Measurements from ENCODE around the gene PPEF1.
"Not testable (repeated sequence)": the region's sequence is repeated elsewhere in the genome, so short reads cannot be mapped to it uniquely, and the experiment has no call there.

The PPEF1 gene

DNA sequence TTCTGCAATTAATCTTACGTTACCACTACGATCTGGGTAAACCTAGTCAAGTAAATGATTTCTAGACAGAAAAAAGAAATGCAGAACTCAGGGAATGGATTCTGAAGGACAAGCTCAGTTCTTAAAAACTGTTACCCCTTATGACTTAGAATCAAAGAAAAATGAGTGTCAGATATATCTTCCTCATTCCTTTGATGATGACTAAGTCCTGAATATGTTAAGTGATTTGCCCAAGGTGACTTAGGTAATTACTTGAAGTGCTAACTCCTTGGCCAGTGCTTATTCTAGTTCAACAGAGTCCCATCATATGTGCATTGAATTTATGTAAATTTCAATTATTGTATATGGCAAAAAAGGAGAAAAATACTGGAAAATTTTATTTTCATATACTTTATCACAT is 92.5 kb downstream of the PPEF1 start:
- no peak for DNase-seq

- DNase-seq, result no peak
These were observed 102.2 kb downstream of the PPEF1 start for GRCh38 chrX:18809641-18810040.

- no peak for DNase-seq
These were observed 103.0 kb downstream of the PPEF1 start for GRCh38 chrX:18810416-18810815.

DNA sequence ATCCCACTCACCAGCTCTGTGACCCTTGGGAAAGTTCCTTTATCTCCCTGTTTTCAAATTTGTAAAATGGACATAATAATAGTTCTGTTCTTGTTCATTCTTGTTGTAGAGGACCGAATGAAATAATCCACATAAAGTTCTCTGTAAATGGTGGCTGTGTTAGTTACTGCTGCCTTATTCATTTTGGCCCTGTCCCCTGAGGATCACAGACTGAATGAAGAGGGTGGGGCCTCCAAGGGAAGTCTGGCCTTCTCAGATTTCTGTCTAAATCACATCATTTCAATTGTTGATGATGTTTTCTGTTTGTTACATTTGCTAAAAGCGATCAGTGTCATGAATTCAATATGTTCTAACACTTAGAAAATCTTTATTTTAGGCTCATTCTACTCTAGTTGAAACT is 117.9 kb downstream of the PPEF1 start:
- no peak for DNase-seq

DNA sequence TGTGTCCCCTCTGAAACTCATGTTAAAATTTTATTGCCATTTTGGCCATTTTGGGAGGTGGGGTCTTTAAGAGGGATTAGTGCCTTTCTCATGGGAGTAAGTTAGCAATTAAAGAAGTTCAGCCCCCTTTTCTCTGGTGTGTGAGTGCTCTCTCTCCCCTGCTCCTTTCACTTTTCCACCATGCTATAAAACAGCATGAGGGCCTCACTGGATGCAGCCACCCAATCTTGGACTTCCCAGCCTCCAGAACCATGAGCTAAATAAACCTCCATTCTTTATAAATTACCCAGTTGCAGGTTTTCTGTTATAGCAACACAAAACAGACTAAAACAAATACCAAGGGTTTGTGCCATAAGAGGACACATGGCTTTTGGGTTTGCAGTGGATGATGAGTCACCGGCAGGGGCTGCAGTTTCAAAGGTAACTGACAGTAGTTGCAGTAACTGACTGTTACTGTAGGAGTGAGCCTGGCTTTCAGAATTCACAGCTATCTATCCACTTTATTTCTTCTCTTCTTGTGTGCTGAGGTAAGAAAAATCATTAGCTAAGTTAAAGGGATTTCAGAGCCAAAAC is 121.5 kb downstream of the PPEF1 start:
- DNase-seq, result peak; percentile 0

DNA sequence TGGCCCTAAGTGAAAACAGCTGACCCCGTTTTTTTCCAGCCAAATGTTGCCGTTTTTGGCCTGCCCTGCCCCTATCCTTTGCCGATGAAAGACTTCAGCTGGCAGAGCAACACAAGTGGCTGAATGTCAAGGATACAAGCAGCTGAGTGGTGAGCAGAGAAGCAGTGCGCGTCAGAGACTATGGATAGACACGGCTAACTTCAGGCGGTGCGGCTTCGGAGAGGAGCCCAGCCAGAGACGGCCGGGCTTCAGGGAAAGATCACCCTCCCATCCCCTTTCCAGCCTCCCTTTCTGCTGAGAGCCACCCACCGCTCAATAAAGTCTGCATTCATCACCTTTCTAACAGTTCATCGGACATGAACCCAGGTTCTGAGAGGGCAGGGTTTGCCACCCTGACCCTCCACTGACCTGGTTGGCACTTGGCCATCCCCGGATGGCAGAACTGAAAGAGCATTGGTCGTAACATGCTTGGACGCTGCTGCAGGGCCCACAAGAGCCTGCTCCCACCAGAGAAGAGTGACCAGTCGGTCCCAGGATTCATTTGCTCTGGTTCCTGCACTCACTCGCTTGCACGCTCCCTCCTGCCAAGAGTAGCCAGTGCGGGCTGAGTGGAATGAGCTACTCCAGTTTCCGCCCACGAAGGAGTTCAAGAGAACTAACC is 125.8 kb downstream of the PPEF1 start:
- DNase-seq, result no peak

DNA sequence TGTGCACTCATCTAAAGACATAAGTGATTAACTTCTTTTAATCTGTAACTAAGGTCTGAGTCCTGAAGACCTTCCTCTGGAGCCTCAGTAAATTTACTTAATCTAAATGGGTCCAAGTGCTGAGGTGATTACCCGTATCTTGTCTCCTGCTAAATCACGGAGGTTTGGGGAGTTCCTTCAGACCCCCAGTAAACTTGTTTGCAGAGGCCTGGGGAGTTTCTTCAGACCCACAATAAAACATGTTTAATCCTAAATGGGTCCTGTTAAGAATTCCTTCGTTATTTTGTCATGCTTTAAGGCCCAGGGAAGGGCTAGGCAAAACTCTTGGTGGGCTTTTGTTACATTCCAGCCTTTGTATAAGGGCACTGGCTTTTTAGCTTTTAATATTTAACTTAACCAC is 140.5 kb downstream of the PPEF1 start:
- DNase-seq, result not testable (repeated sequence)

GRCh38 chrX:18855919-18856644 is 148.6 kb downstream of the PPEF1 start:
- peak; percentile 30 for DNase-seq

DNA sequence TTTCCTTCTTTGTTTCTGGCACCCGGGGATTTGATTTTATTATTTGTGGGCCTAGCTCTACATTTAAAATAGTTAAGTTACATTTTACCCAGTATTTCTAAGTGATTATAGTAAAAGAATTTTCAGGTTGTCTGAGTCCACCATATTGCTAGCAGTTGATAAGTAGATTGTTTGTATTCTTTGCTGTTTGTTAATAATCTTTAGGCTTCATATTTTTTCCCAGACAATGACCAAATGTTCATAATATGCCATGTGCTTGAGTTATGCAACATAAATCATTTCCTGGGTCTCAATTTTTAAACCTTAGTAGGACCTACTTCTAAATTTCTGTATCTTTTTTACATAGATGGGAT is 149.2 kb downstream of the PPEF1 start:
- DNase-seq, result no peak

DNA sequence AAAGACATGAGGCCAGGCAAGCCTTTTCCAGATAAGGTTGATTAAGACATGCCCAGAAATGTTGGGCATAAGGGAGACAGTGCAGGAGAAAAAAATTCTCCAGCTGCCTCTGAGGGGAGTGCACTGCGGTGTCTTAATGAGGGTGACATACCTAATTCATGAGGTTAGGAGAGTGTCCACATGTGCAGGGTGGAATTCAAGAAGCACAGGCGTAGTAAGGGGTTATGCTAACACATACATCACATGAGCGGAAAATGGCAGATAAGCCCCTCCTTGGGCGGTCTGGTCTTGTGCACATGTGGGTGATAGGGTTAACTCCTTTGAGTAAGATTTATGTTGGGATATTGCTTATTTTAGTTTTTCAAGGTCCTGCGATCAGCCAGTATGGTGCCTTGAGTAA is 154.1 kb downstream of the PPEF1 start:
- DNase-seq, result no peak

GRCh38 chrX:18864390-18864920 is 157.0 kb downstream of the PPEF1 start:
- no peak for DNase-seq

DNA sequence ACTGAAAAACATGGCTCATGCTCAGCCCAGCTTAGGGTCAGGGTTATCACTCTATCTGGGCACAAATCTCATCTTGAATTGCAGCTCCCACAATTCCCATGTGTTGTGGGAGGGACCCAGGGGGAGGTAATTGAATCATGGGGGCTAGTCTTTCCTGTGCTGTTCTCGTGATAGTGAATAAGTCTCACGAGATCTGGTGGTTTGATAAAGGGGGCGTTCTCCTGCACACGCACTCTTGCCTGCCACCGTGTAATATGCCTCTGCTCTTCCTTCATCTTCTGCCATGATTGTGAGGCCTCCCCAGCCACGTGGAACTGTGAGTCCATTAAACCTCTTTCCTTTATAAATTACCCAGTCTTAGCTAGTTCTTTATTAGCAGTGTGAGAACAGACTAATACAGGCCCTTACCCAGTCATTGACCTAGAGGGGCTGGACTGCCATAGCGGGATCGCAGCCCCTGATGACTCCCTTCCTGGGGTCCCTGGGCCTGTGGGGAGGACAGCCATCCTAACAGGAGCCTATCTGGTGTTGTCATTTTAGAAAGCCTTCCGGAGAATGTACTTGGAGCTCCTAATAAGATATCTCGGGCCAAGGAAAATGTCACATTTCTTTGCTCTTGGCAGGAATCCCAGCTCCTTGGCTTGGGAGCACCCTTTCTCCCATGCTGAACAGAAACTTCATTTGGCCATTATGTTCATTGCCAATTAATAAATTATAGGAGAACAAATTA is 163.9 kb downstream of the PPEF1 start:
- no peak for DNase-seq

- DNase-seq, result no peak
These were observed 164.5 kb downstream of the PPEF1 start for GRCh38 chrX:18871970-18872369.

GRCh38 chrX:18872621-18873020 is 165.2 kb downstream of the PPEF1 start:
- DNase-seq, result no peak

GRCh38 chrX:18873189-18873791 is 165.8 kb downstream of the PPEF1 start:
- no peak for DNase-seq

GRCh38 chrX:18873836-18874235 is 166.4 kb downstream of the PPEF1 start:
- DNase-seq, result no peak

GRCh38 chrX:18874560-18875255 is 167.3 kb downstream of the PPEF1 start:
- DNase-seq, result no peak

DNA sequence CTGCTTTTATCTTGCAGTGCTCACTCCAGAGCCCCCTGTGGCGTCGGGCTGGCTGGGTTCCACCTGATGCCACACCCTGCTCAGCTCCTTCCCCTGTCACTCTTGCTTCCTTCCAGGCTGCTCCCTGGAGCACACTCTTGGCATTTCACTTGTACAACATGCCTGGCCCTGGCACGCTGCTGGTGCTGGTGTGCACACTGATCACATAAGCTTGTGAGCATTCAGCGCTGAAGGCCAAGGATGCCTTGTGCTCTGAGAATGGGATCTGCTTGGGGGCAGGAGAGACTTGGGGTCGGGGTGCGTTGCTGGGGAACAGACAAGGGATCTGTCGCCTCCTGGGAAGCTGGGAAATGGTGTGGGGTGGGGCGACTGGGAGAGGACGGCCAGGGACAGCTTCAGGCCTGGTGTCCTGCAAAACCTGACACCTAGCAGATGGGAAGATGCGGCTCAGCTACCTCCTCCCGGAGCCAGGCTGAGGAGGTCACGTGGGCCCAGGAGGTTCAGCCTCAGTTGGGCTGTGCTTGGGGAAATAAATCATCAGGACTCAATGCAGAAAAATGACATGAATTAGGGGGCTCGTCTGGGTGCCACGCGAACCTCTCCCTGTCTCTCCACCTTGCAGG is 167.9 kb downstream of the PPEF1 start:
- DNase-seq, result no peak

- no peak for DNase-seq
These were observed 170.0 kb downstream of the PPEF1 start for GRCh38 chrX:18877469-18877868.
